ENCODE results near the gene ERN1.

GRCh38 chr17:64153565-64154312 lies 23.8 kb upstream of the ERN1 start:
- TF ChIP-seq CTCF (conservative IDR thresholded peaks at IDR 0.05 in 1 of 2, IDR thresholded peaks at IDR 0.05 in 1 of 2; ENCODE audit: low read depth in 1 of 2, low read length in 2 of 2) = no peak
- TF ChIP-seq EZH2 (IDR thresholded peaks at IDR 0.05; ENCODE audit: low read length, missing control alignments) = no peak
